CD4-positive, alpha-beta T cell treated with Interleukin-2 at 100 ng/mL for 4 hours (primary cell): ENCODE results near the gene ERI2.
"Not testable (repeated sequence)": the region's sequence is repeated elsewhere in the genome, so short reads cannot be mapped to it uniquely, and the experiment has no call there.

Experiments used
- DNase-seq: peaks from one replicate; pipeline ENCODE4 v3.0.0-alpha.2; 2020; ENCODE audit warnings: low spot score

The ERI2 gene

DNA sequence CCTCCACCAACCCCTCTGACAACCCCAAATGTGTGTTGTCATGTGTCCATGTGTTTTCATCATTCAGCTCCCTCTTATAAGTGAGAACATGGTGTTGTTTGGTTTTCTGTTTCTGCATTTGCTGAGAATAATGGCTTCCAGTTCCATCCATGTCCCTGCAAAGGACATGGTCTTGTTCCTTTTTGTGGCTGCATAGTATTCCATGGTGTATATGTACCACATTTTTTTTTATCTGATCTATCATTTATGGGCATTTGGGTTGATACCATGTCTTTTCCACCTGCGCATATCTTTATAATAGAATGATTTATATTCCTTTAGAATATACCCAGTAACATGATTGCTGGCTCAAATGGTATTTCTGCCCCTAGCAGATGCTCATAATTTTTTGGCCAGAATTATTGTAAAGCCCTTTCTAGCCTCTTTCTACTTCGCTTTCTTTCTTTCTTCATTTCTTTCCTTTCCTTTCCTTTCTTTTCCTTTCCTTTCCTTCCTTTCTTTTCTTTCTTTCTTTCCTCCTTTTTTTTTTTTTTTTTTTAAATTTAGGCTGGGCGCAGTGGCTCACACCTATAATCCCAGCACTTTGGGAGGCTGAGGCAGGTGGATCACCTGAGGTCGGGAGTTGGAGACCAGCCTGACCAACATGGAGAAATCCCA is 12.8 kb upstream of the ERI2 start:
- no peak for DNase-seq

- DNase-seq: no peak
Observed at GRCh38 chr16:20814784-20815183, 8.5 kb upstream of the ERI2 start.

- DNase-seq: no peak
Observed at GRCh38 chr16:20812510-20812909, 6.2 kb upstream of the ERI2 start.

- DNase-seq: no peak
Observed at GRCh38 chr16:20811889-20812439, 5.7 kb upstream of the ERI2 start.

DNA sequence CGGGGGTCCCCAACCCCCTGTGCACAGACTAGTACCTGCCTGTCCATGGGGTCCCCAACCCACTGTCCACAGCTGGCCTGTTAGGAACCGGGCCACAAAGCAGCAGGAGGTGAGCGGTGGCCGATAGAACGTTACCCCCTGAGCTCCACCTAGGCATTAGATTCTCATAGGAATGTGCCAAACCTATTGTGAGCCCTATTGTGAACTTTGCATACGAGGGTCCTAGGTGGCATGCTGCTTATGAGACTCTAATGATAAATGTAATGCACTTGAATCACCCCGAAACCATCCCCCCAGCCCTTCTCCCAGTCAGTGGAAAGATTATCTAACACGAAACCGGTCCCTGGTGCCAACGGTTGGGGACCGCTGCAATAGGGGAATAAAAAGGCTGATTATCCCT is 1.6 kb upstream of the ERI2 start:
- DNase-seq: no peak

- DNase-seq: not testable (repeated sequence)
Observed at GRCh38 chr16:20805684-20806167, 546 bp downstream of the ERI2 start.

- DNase-seq: no peak
Observed at GRCh38 chr16:20803561-20804214, 2.6 kb downstream of the ERI2 start.

DNA sequence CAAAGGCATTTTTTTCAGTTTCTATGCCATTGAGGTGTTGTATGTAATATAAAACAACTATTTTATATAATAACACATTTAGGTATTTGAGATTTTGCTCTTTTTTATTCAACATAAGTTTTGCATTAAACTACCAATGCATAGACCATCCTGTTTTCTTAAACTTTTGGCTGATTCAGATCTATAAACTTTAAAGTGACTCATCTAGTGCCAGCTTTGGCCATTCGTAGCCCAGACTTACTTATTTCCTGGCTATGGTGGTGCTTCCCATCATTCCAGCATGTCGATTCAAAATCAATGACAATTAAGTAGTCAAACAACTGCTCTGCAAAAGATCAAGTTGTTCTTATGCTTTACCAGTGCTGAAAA is 3.1 kb downstream of the ERI2 start:
- DNase-seq: no peak

GRCh38 chr16:20801278-20801677 is 5.0 kb downstream of the ERI2 start:
- no peak for DNase-seq

- DNase-seq: no peak
Observed at GRCh38 chr16:20799599-20799998, 6.7 kb downstream of the ERI2 start.

GRCh38 chr16:20798364-20798763 is 7.9 kb downstream of the ERI2 start:
- peak; percentile 11 for DNase-seq

- no peak for DNase-seq
Observed at GRCh38 chr16:20791923-20792612, 14.2 kb downstream of the ERI2 start.

- no peak for DNase-seq
Observed at GRCh38 chr16:20789130-20789529, 17.1 kb downstream of the ERI2 start.

DNA sequence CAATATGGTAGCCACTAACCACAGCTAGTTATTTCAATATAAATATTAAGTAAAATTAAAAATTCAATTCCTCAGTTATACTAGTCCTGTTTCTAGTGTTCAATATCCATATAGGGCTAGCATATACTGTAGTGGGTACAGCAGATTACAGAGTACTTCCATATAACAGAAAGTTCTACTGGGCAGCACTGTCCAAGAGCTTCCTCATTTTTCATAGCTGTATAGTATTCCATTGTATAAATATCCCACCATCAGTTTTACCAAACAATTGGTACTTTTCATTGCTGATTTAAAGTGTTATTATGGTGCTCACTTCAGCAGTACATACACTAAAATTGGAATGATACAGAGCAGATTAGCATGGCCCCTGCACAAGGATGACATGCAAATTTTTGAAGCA is 22.1 kb downstream of the ERI2 start:
- DNase-seq: no peak

- no peak for DNase-seq
Observed at GRCh38 chr16:20782470-20782869, 23.8 kb downstream of the ERI2 start.

DNA sequence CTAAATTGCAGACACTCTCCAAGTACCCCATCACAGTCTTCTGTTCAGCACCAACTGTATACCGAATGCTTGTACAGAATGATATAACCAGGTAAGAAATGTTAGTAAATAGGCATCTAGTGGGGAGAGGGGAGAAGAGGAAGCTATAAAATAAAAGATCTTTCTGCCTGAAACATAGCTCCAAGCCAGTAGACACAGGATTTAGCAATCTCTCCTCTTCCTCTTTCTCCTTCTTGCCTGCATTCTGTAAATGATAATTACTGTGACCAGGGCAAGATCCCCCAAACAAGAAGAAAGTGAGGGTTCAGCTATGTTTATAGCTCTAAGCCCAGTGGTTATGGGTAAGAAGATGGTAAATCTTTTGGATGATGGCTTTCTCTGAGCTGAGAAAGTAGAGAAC is 24.6 kb downstream of the ERI2 start:
- DNase-seq: no peak

DNA sequence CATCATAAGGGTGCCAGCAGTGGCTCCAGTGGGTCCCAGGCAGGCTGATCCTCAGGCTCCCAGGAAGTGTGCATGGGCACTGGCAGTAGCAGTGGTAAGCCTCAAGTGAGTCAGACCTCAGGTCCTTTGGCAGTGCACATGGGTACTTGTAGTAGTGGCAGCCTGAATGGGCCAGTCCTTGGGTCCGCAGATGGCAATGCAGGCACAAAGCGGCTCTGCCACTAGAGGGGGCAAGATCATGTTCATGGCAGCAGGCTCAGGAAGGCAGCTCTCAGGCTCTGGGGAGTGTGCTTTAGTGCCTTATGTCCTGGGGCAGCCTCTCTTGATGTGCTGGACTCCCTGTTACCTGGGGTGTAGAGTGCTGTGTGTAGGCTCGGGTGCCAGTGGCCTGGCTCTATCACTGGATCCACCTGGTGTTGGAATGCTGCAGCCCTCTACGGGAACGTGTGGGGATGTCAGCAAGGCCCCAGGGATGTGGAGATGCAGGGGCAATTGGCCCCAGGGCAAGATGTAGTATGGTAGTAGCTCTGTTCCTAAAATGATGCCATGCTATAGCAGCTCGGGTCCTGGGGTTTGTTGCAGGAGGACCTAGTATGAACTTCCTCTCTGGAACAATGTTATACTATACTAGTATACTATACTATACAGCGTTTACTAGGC is 31.4 kb downstream of the ERI2 start:
- peak; percentile 51 for DNase-seq

DNA sequence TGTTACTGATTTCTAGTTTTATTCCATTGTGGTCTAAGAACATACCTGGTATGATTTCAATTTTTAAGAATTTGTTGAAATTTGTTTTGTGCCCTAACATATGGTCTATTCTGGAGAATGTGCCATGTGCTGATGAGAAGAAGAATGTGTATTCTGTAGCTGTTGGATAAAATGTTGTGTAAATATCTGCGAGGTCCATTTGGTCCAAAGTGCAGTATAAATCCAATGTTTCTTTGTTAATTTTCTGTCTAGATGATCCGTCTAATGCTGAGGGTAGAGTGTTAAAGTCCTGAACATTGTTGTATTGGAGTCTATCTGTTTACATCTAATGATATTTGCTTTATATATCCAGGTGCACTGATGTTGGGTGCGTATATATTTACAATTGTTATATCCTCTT is 32.6 kb downstream of the ERI2 start:
- DNase-seq: no peak

- no peak for DNase-seq
Observed at GRCh38 chr16:20768818-20769217, 37.5 kb downstream of the ERI2 start.

GRCh38 chr16:20768121-20768520 is 38.2 kb downstream of the ERI2 start:
- no peak for DNase-seq

DNA sequence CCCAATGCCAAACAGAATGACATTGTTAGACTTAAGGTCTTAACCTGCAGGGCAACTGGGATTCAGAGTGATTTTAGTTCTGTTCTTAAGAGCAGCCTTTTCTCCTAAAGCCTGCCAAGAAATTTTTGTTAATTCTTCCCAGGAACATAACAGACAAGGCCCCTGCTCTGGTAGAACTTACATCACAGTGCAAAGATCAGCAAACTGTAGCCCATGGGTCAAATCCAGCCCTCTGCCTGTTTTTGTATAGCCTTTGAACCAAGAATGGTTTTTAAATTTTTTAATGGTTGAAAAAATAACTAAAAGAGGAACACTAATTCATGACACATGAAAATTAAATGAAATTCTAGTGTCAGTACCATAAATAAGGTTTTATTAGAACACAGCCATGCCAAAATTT is 38.7 kb downstream of the ERI2 start:
- DNase-seq: no peak

- no peak for DNase-seq
Observed at GRCh38 chr16:20766294-20766693, 40.0 kb downstream of the ERI2 start.

GRCh38 chr16:20765732-20766131 is 40.5 kb downstream of the ERI2 start:
- DNase-seq: no peak
